HepG2 (cell line): Measurements from ENCODE around the gene TNPO3. TPM values are rescaled to one million over a fixed set of nuclear protein-coding genes. Genes with fewer than 3 reads are reported as not detected.

Source experiments
- ATAC-seq: fragments of 200-7000 bp; cut with Tn5 transposase; 3 replicates; pipeline ENCODE4 v1.9.1; 2020; ENCODE audit warnings: mild to moderate bottlenecking, moderate library complexity
- BruUV-seq: library from RNA; stranded (reverse); fragments of 400-500 nt; replicated peaks from 2 replicates; lab custom pipeline; 2021; lab: Mats Ljungman, UMichigan
- CTCF ChIA-PET: fragments of 300-600 bp; formaldehyde crosslinking; extraction: SDS; loops from one replicate; lab custom pipeline; 2021; ENCODE audit warnings: low total read pairs, inconsistent platforms, low intra/inter-chr PET ratio; lab: Yijun Ruan, JAX
- POLR2A ChIA-PET: fragments of 350-600 bp; sonication (Branson Sonifier 250); formaldehyde crosslinking; loops from one replicate; lab custom pipeline; 2020; ENCODE audit warnings: antibody characterized with exemption, inconsistent platforms; lab: Yijun Ruan, JAX
- DNase-seq: peaks from one replicate; pipeline ENCODE4 v3.0.0-alpha.2; 2015; ENCODE audit warnings: low spot score
- FAIRE-seq: peaks from 3 replicates; lab custom pipeline; 2011; peaks lifted over from hg19 to GRCh38; lab: Jason Lieb, UNC
- H2AFZ ChIP-seq: one replicate; pipeline ENCODE4 v1.6.1; 2011; ENCODE audit warnings: low read length, inconsistent platforms
- H3K27ac ChIP-seq: fragments of 300-600 bp; 3 replicates; pipeline ENCODE4 v1.8.0; 2011; ENCODE audit warnings: mixed run types, mild to moderate bottlenecking, mixed read lengths, low read length, inconsistent platforms; ENCODE audit not compliant: insufficient read depth; ENCODE audit errors: extremely low read length
- H3K27me3 ChIP-seq, 2 experiments: fragments of 200-600 bp in 1 of 2; 2 replicates in 1 of 2; 3 replicates in 1 of 2; pipeline versions ENCODE4 v1.6.0 to v1.8.0; 2011; ENCODE audit warnings: low read length in 2 of 2, mild to moderate bottlenecking in 2 of 2, moderate library complexity in 2 of 2, inconsistent platforms in 1 of 2; ENCODE audit not compliant: insufficient read depth in 2 of 2, control insufficient read depth in 1 of 2
- H3K36me3 ChIP-seq, 2 experiments: fragments of 200-600 bp in 1 of 2; replicated peaks in 1 of 2; 2 replicates in 1 of 2; 3 replicates in 1 of 2; pipeline versions ENCODE4 v1.5.1 to v1.8.0; 2011; ENCODE audit warnings: low read length in 2 of 2, inconsistent platforms in 1 of 2; ENCODE audit not compliant: insufficient read depth in 2 of 2, control insufficient read depth in 1 of 2
- H3K4me1 ChIP-seq: 2 replicates; pipeline ENCODE4 v1.5.1; 2012; ENCODE audit warnings: low read length, inconsistent platforms; ENCODE audit not compliant: insufficient read depth
- H3K4me2 ChIP-seq: 2 replicates; pipeline ENCODE4 v1.6.0; 2011; ENCODE audit warnings: low read depth, low read length, inconsistent platforms
- H3K4me3 ChIP-seq, 3 experiments: fragments of 200-600 bp in 1 of 3; sonication (generic), shearing (Covaris generic) in 1 of 3; replicated peaks in 1 of 3; 2 replicates each; pipeline ENCODE4 v1.5.1; 2011 to 2016; ENCODE audit warnings: low read length in 3 of 3, inconsistent platforms in 2 of 3, low read depth in 2 of 3, mild to moderate bottlenecking in 2 of 3, control low read depth in 1 of 3, mixed read lengths in 1 of 3; ENCODE audit not compliant: insufficient read depth in 1 of 3
- H3K79me2 ChIP-seq: one replicate; pipeline ENCODE4 v1.6.1; 2011; ENCODE audit warnings: low read length, inconsistent platforms; ENCODE audit not compliant: insufficient read depth
- H3K9ac ChIP-seq: 2 replicates; pipeline ENCODE4 v1.6.0; 2011; ENCODE audit warnings: mild to moderate bottlenecking, low read depth, low read length, inconsistent platforms; ENCODE audit not compliant: insufficient read depth
- H3K9me3 ChIP-seq: 2 replicates; pipeline ENCODE4 v1.5.1; 2012; ENCODE audit warnings: mild to moderate bottlenecking, low read length
- H4K20me1 ChIP-seq: 2 replicates; pipeline ENCODE4 v1.6.0; 2011; ENCODE audit warnings: inconsistent platforms, mild to moderate bottlenecking, low read length, moderate library complexity; ENCODE audit not compliant: insufficient read depth
- CBX5 ChIP-seq: sonication (generic); formaldehyde crosslinking; IDR thresholded peaks from 2 replicates; pipeline ENCODE4 v1.4.0; 2020; ENCODE audit warnings: missing genetic modification reagents, borderline replicate concordance
- FOXP1 ChIP-seq, 2 experiments: fragments of 450-650 bp in 1 of 2; IDR thresholded peaks; 2 replicates each; pipeline ENCODE4 v1.6.1; 2017 to 2018; ENCODE audit warnings: antibody characterized with exemption in 1 of 2
- KLF16 ChIP-seq, 2 experiments: sonication (generic) in 1 of 2; formaldehyde crosslinking in 1 of 2; IDR thresholded peaks; 2 replicates each; pipeline versions ENCODE4 v1.6.1 to v1.8.0; 2016 to 2023; ENCODE audit warnings: missing genetic modification reagents in 2 of 2, missing compliant biosample characterization in 1 of 2
- RAD21 ChIP-seq: fragments of 450-650 bp; formaldehyde crosslinking; IDR thresholded peaks from 2 replicates; pipeline ENCODE4 v1.5.0; 2020; ENCODE audit warnings: mild to moderate bottlenecking
- SMAD1 ChIP-seq: sonication (generic); formaldehyde crosslinking; IDR thresholded peaks from 2 replicates; pipeline ENCODE4 v1.4.0; 2020; ENCODE audit warnings: missing genetic modification reagents, low read depth, mild to moderate bottlenecking, borderline replicate concordance
- SMARCE1 ChIP-seq: fragments of 450-650 bp; IDR thresholded peaks from 2 replicates; pipeline ENCODE4 v1.6.1; 2017; ENCODE audit warnings: borderline replicate concordance
- ZFP62 ChIP-seq: sonication (generic); formaldehyde crosslinking; IDR thresholded peaks from 2 replicates; pipeline ENCODE4 v1.4.0; 2020; ENCODE audit warnings: missing genetic modification reagents
- ZFP90 ChIP-seq: sonication (generic); formaldehyde crosslinking; IDR thresholded peaks from 2 replicates; pipeline ENCODE4 v1.8.0; 2022; ENCODE audit warnings: missing genetic modification reagents, mild to moderate bottlenecking, inconsistent platforms, borderline replicate concordance
- ZMYM4 ChIP-seq: sonication (generic); formaldehyde crosslinking; IDR thresholded peaks from 2 replicates; pipeline ENCODE4 v1.8.1; 2023; ENCODE audit warnings: mild to moderate bottlenecking, missing genetic modification reagents
- ZNF33A ChIP-seq: sonication (generic); formaldehyde crosslinking; IDR thresholded peaks from 2 replicates; pipeline ENCODE4 v1.5.1; 2020; ENCODE audit warnings: missing genetic modification reagents, mild to moderate bottlenecking, moderate library complexity, borderline replicate concordance
- ZNF367 ChIP-seq: sonication (generic); formaldehyde crosslinking; IDR thresholded peaks from 2 replicates; pipeline ENCODE4 v1.4.0; 2020; ENCODE audit warnings: missing genetic modification reagents, borderline replicate concordance
- WGBS: methylation state at CpG from one replicate; pipeline ENCODE4 v1.1.6; 2017; ENCODE audit warnings: low lambda C conversion rate; 5-methylcytosine and 5-hydroxymethylcytosine counted together
- in situ Hi-C: cut with HindIII; loops from 2 replicates; pipeline ENCODE4 v1.10.0; 2017; ENCODE audit warnings: low pct_unique_long_range_greater_than_20kb; ENCODE audit not compliant: extremely low pct_ligation_motif_present
- intact Hi-C: fragments of 100-400 bp; cut with micrococcal nuclease; formaldehyde crosslinking; loops from one replicate; pipeline ENCODE4 v1.10.0; 2022; ENCODE audit not compliant: unreplicated experiment
- polyA plus RNA-seq, 8 experiments: library from polyadenylated mRNA; depleted of rRNA in 3 of 8; stranded (reverse) in 7 of 8; unstranded in 1 of 8; fragments of >200 nt; fragmentation: Illumina TruSeq in 4 of 8; extraction: Trizol in 4 of 8; gene quantifications; 2 replicates each; pipeline versions ENCODE4 v1.2.1 to v1.2.3, GENCODE V29; 2011 to 2016; ENCODE audit warnings: low read depth in 4 of 8, missing spikeins in 1 of 8, mixed read lengths in 1 of 8; ENCODE audit not compliant: insufficient read depth in 1 of 8
- total RNA-seq, 5 experiments: library from RNA; depleted of rRNA; stranded (reverse); fragments of >200 nt; fragmentation: Illumina TruSeq; extraction: Trizol; gene quantifications; 2 replicates each; pipeline ENCODE4 v1.2.3, GENCODE V29; 2016; ENCODE audit warnings: low read depth in 1 of 5
- TF ChIP-seq, protein P1 (sequence below): sonication (generic); formaldehyde crosslinking; IDR thresholded peaks from 2 replicates; pipeline ENCODE4 v1.5.0; 2020; ENCODE audit warnings: mild to moderate bottlenecking, missing genetic modification reagents
- TF ChIP-seq, protein P2 (sequence below): sonication (generic); formaldehyde crosslinking; IDR thresholded peaks from 2 replicates; pipeline ENCODE4 v1.4.0; 2020; ENCODE audit warnings: missing genetic modification reagents, borderline replicate concordance
- TF ChIP-seq, protein P3 (sequence below): sonication (generic); formaldehyde crosslinking; IDR thresholded peaks from 2 replicates; pipeline ENCODE4 v1.4.0; 2020; ENCODE audit warnings: missing genetic modification reagents, borderline replicate concordance

TNPO3 gene
- total and polyA plus RNA-seq, 2 of the 13 experiments (the other 11 are each of a cell fraction or from before 2014, with no cell fraction given), result 23.8 to 44.6 TPM

DNA sequence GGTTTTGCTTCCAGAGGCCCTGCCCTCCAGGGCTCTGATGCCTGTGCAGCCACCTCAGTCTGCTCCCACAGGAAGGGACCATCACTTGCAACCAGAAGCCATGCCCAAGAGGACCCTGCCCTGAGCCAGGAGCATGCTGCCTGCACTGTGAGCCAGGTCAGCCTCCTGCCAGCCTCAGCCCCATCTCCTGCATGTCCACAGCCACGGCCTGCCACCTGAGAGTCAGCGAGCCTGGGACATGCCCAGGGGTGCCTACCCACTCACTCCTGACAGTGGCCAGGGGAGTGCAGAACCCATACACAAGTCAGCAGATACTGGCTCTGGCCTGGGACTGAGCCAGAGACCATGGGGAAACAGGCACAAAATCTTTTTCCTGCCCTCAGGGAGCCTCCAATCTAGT, 137.8 kb downstream of the TNPO3 start (continued):
- TF ChIP-seq, protein P1, sequence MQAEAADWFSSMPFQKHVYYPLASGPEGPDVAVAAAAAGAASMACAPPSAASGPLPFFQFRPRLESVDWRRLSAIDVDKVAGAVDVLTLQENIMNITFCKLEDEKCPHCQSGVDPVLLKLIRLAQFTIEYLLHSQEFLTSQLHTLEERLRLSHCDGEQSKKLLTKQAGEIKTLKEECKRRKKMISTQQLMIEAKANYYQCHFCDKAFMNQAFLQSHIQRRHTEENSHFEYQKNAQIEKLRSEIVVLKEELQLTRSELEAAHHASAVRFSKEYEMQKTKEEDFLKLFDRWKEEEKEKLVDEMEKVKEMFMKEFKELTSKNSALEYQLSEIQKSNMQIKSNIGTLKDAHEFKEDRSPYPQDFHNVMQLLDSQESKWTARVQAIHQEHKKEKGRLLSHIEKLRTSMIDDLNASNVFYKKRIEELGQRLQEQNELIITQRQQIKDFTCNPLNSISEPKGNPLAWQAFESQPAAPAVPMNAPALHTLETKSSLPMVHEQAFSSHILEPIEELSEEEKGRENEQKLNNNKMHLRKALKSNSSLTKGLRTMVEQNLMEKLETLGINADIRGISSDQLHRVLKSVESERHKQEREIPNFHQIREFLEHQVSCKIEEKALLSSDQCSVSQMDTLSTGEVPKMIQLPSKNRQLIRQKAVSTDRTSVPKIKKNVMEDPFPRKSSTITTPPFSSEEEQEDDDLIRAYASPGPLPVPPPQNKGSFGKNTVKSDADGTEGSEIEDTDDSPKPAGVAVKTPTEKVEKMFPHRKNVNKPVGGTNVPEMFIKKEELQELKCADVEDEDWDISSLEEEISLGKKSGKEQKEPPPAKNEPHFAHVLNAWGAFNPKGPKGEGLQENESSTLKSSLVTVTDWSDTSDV (CRISPR knock-in tag), result no peak
- TF ChIP-seq SMAD1 (CRISPR knock-in tag), result no peak
- no peak for TF ChIP-seq ZMYM4 (CRISPR knock-in tag)
- TF ChIP-seq, protein P2, sequence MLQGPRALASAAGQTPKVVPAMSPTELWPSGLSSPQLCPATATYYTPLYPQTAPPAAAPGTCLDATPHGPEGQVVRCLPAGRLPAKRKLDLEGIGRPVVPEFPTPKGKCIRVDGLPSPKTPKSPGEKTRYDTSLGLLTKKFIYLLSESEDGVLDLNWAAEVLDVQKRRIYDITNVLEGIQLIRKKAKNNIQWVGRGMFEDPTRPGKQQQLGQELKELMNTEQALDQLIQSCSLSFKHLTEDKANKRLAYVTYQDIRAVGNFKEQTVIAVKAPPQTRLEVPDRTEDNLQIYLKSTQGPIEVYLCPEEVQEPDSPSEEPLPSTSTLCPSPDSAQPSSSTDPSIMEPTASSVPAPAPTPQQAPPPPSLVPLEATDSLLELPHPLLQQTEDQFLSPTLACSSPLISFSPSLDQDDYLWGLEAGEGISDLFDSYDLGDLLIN (CRISPR knock-in tag), result no peak
- no peak for TF ChIP-seq ZFP90 (CRISPR knock-in tag)
- no peak for TF ChIP-seq RAD21
- no peak for TF ChIP-seq KLF16 (CRISPR knock-in tag; IDR thresholded peaks at IDR 0.05)
- TF ChIP-seq, all 625 proteins: peak for 0

DNA sequence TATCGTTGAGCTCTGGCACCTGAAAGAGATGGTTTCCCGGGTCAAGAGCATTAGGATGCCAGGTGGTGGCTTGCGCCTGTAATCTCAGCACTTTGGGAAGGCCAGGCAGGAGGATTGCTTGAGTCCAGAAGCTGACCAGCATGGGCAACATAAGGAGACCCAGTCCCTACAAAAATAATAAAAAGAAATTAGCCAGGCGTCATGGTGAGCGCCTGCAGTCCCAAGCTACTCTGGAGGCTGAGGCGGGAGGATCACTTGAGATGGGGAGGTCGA, 138.3 kb downstream of the TNPO3 start:
- BruUV-seq, result no TSS peak
- no peak overlapping the region for H3K4me3 ChIP-seq
- no peaks in the 10 kb centered on the region for H3K36me3 ChIP-seq
- DNase-seq (no peak), ATAC-seq (no peak)
- no peaks in the 10 kb centered on the region for H3K79me2 ChIP-seq
- 51% methylated on average over 7 of the region's 7 CpGs for WGBS
- no peak overlapping the region for H3K27ac ChIP-seq
- peaks cover 4 to 44% of the 10 kb centered on the region in 2 experiments; a peak in 4 of 5 replicates for H3K27me3 ChIP-seq
- TF ChIP-seq ZFP62 (CRISPR knock-in tag) (no peak), CBX5 (CRISPR knock-in tag) (no peak), ZNF33A (CRISPR knock-in tag) (no peak), FOXP1 (IDR thresholded peaks at IDR 0.05) (no peak), FOXP1 (CRISPR knock-in tag; IDR thresholded peaks at IDR 0.05) (no peak), SMARCE1 (no peak), ZNF367 (CRISPR knock-in tag) (no peak)
- TF ChIP-seq, protein P3, sequence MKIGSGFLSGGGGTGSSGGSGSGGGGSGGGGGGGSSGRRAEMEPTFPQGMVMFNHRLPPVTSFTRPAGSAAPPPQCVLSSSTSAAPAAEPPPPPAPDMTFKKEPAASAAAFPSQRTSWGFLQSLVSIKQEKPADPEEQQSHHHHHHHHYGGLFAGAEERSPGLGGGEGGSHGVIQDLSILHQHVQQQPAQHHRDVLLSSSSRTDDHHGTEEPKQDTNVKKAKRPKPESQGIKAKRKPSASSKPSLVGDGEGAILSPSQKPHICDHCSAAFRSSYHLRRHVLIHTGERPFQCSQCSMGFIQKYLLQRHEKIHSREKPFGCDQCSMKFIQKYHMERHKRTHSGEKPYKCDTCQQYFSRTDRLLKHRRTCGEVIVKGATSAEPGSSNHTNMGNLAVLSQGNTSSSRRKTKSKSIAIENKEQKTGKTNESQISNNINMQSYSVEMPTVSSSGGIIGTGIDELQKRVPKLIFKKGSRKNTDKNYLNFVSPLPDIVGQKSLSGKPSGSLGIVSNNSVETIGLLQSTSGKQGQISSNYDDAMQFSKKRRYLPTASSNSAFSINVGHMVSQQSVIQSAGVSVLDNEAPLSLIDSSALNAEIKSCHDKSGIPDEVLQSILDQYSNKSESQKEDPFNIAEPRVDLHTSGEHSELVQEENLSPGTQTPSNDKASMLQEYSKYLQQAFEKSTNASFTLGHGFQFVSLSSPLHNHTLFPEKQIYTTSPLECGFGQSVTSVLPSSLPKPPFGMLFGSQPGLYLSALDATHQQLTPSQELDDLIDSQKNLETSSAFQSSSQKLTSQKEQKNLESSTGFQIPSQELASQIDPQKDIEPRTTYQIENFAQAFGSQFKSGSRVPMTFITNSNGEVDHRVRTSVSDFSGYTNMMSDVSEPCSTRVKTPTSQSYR (CRISPR knock-in tag), result no peak
- TF ChIP-seq, all 625 proteins: peak for 0
- H3K9ac ChIP-seq, result no peak overlapping the region
- no peak overlapping the region for H3K4me2 ChIP-seq
- H4K20me1 ChIP-seq, result no peaks in the 10 kb centered on the region
- CTCF ChIA-PET, result no interaction called here
- POLR2A ChIA-PET, result no interaction called here
- no peak for FAIRE-seq
- in situ Hi-C loops (no loop called here), intact Hi-C loops (no loop called here)
- H3K9me3 ChIP-seq, result no peaks in the 10 kb centered on the region
- H3K4me1 ChIP-seq, result peaks cover under 1% of the 10 kb centered on the region; the same call in 1 of the 2 replicates
- H2AFZ ChIP-seq, result no peak overlapping the region
